Prostate gland (tissue), 2 donors: Measurements from ENCODE around the gene SLC44A5.

Source experiments
- POLR2A ChIP-seq: fragments of 450-650 bp; IDR thresholded peaks from one replicate; pipeline ENCODE4 v1.6.1; 2016; ENCODE audit warnings: antibody characterized with exemption, mild to moderate bottlenecking
- POLR2AphosphoS5 ChIP-seq: sonication (generic); formaldehyde crosslinking; IDR thresholded peaks from one replicate; pipeline ENCODE4 v1.6.1; 2017; ENCODE audit warnings: antibody characterized with exemption
- TF ChIP-seq, protein P1 (sequence below), 4 experiments: fragments of 200-600 bp in 2 of 4; fragments of 450-650 bp in 2 of 4; sonication (generic) in 2 of 4; IDR thresholded peaks; 1 replicate in 3 of 4; 2 replicates in 1 of 4; pipeline ENCODE4 v1.5.1; 2016 to 2019; ENCODE audit warnings: antibody characterized with exemption in 4 of 4, mild to moderate bottlenecking in 2 of 4, moderate library complexity in 2 of 4

DNA sequence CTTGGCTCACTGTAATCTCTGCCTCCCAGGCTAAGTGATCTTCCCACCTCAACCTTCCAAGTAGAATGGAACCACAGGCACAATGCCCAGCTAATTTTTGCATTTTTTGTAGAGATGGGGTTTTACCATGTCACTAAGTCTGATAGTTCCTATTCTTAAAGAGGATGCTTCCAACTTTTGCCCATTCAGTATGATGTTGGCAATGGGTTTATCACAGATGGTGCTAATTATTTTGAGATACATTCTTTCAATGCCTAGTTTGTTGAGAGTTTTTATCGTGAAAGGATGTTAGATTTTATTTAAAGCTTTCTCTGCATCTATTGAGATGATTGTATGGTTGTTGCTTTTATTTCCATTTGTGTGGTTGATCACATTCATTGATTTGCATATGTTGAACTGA, 103.9 kb downstream of the SLC44A5 start:
- TF ChIP-seq, protein P1, sequence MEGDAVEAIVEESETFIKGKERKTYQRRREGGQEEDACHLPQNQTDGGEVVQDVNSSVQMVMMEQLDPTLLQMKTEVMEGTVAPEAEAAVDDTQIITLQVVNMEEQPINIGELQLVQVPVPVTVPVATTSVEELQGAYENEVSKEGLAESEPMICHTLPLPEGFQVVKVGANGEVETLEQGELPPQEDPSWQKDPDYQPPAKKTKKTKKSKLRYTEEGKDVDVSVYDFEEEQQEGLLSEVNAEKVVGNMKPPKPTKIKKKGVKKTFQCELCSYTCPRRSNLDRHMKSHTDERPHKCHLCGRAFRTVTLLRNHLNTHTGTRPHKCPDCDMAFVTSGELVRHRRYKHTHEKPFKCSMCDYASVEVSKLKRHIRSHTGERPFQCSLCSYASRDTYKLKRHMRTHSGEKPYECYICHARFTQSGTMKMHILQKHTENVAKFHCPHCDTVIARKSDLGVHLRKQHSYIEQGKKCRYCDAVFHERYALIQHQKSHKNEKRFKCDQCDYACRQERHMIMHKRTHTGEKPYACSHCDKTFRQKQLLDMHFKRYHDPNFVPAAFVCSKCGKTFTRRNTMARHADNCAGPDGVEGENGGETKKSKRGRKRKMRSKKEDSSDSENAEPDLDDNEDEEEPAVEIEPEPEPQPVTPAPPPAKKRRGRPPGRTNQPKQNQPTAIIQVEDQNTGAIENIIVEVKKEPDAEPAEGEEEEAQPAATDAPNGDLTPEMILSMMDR (IDR thresholded peaks at IDR 0.05): no peak
- no peak for TF ChIP-seq POLR2A
- TF ChIP-seq POLR2AphosphoS5: no peak
